Gastrocnemius medialis (tissue), 4 donors: ENCODE measurements around the gene BBOX1.

Source experiments
- CTCF ChIP-seq, 5 experiments: fragments of 450-650 bp in 3 of 5; fragments of 200-600 bp in 2 of 5; sonication (generic) in 2 of 5; IDR thresholded peaks in 4 of 5; conservative IDR thresholded peaks in 1 of 5; 1 replicate in 4 of 5; 2 replicates in 1 of 5; pipeline ENCODE4 v1.5.1; 2016 to 2019; ENCODE audit warnings: antibody characterized with exemption in 5 of 5, mild to moderate bottlenecking in 3 of 5, moderate library complexity in 3 of 5
- POLR2A ChIP-seq, 2 donors: fragments of 450-650 bp; IDR thresholded peaks; one replicate each; pipeline ENCODE4 v1.6.1; 2017; ENCODE audit warnings: antibody characterized with exemption in 2 of 2, mild to moderate bottlenecking in 2 of 2, moderate library complexity in 2 of 2

GRCh38 chr11:27002838-27003237 is 37.8 kb upstream of the BBOX1 start:
- TF ChIP-seq CTCF (IDR thresholded peaks at IDR 0.05 in 4 of 5, conservative IDR thresholded peaks at IDR 0.05 in 1 of 5) (no peak), POLR2A (IDR thresholded peaks at IDR 0.05) (no peak)
